CD14-positive monocyte (primary cell): Measurements from ENCODE around the gene SSNA1. TPM values are rescaled to one million over a fixed set of nuclear protein-coding genes. Genes with fewer than 3 reads are reported as not detected.

Experiments
- DNase-seq, 3 donors: peaks; one replicate each; pipeline ENCODE4 v3.0.0-alpha.2; 2011 to 2022
- H2AFZ ChIP-seq: 2 replicates; pipeline ENCODE4 v1.6.0; 2012; ENCODE audit warnings: mild to moderate bottlenecking, low read depth, low read length, inconsistent platforms; ENCODE audit not compliant: insufficient read depth, poor library complexity, severe bottlenecking
- H3K27ac ChIP-seq, 2 donors: 1 replicate in 1 of 2; 2 replicates in 1 of 2; pipeline ENCODE4 v1.5.1; 2012 to 2013; ENCODE audit warnings: low read length in 2 of 2, control low read depth in 1 of 2, inconsistent platforms in 1 of 2, low read depth in 1 of 2, mild to moderate bottlenecking in 1 of 2
- H3K27me3 ChIP-seq, 2 donors: one replicate each; pipeline versions ENCODE4 v1.6.0 to v1.6.1; 2011 to 2013; ENCODE audit warnings: low read length in 2 of 2; ENCODE audit not compliant: control insufficient read depth in 2 of 2, insufficient read depth in 2 of 2
- H3K36me3 ChIP-seq, 2 donors: replicated peaks in 1 of 2; 1 replicate in 1 of 2; 2 replicates in 1 of 2; pipeline versions ENCODE4 v1.5.1 to v1.6.1; 2012 to 2013; ENCODE audit warnings: low read length in 2 of 2, control low read depth in 1 of 2, inconsistent platforms in 1 of 2, mild to moderate bottlenecking in 1 of 2; ENCODE audit not compliant: insufficient read depth in 2 of 2, control insufficient read depth in 1 of 2
- H3K4me1 ChIP-seq, 2 donors: 1 replicate in 1 of 2; 2 replicates in 1 of 2; pipeline versions ENCODE4 v1.5.1 to v1.6.1; 2012 to 2013; ENCODE audit warnings: low read length in 2 of 2, control low read depth in 1 of 2, inconsistent platforms in 1 of 2, mild to moderate bottlenecking in 1 of 2, moderate library complexity in 1 of 2; ENCODE audit not compliant: insufficient read depth in 2 of 2, control insufficient read depth in 1 of 2
- H3K4me2 ChIP-seq: replicated peaks from 2 replicates; pipeline ENCODE3; 2012; ENCODE audit warnings: low read length, moderate library complexity, mild to moderate bottlenecking; ENCODE audit not compliant: poor library complexity, severe bottlenecking; ENCODE audit errors: extremely low read depth
- H3K4me3 ChIP-seq, 3 experiments: fragments of 200-600 bp in 1 of 3; sonication (generic) in 1 of 3; replicated peaks in 1 of 3; 1 replicate in 2 of 3; 2 replicates in 1 of 3; pipeline ENCODE4 v1.5.1; 2011 to 2013; ENCODE audit warnings: low read length in 3 of 3, mild to moderate bottlenecking in 3 of 3, control low read depth in 2 of 3, low read depth in 2 of 3, inconsistent platforms in 1 of 3, moderate library complexity in 1 of 3
- H3K79me2 ChIP-seq: 2 replicates; pipeline ENCODE4 v1.6.0; 2012; ENCODE audit warnings: mild to moderate bottlenecking, control low read depth, inconsistent platforms, low read length, moderate library complexity; ENCODE audit not compliant: insufficient read depth
- H3K9ac ChIP-seq: 2 replicates; pipeline ENCODE4 v1.6.0; 2017; ENCODE audit warnings: low read length, mild to moderate bottlenecking; ENCODE audit not compliant: insufficient read depth, poor library complexity, severe bottlenecking
- H3K9me3 ChIP-seq, 2 donors: replicated peaks in 1 of 2; 1 replicate in 1 of 2; 2 replicates in 1 of 2; pipeline versions ENCODE4 v1.5.1 to v1.6.1; 2012 to 2013; ENCODE audit warnings: low read length in 2 of 2, control low read depth in 1 of 2; ENCODE audit not compliant: control insufficient read depth in 1 of 2, insufficient read depth in 1 of 2
- H4K20me1 ChIP-seq: 2 replicates; pipeline ENCODE4 v1.6.0; 2012; ENCODE audit warnings: mild to moderate bottlenecking, low read length, control low read depth, moderate library complexity; ENCODE audit not compliant: insufficient read depth
- H3K27ac Mint-ChIP-seq, 7 donors: one replicate each; pipeline ENCODE4 v1.8.0; 2020; ENCODE audit warnings: mild to moderate bottlenecking in 7 of 7, mixed read lengths in 7 of 7, moderate library complexity in 6 of 7, inconsistent platforms in 2 of 7
- H3K27me3 Mint-ChIP-seq, 3 donors: one replicate each; pipeline ENCODE4 v1.8.0; 2021 to 2022; ENCODE audit warnings: low read depth in 3 of 3, mild to moderate bottlenecking in 3 of 3, mixed read lengths in 3 of 3, moderate library complexity in 3 of 3, inconsistent platforms in 1 of 3
- H3K36me3 Mint-ChIP-seq, 2 donors: one replicate each; pipeline ENCODE4 v1.8.0; 2020; ENCODE audit warnings: mixed read lengths in 2 of 2, inconsistent platforms in 1 of 2, mild to moderate bottlenecking in 1 of 2
- H3K4me1 Mint-ChIP-seq: one replicate; pipeline ENCODE4 v1.8.0; 2020; ENCODE audit warnings: mild to moderate bottlenecking, mixed read lengths
- H3K4me3 Mint-ChIP-seq, 2 donors: one replicate each; pipeline ENCODE4 v1.8.0; 2020; ENCODE audit warnings: mild to moderate bottlenecking in 2 of 2, mixed read lengths in 2 of 2, moderate library complexity in 1 of 2
- H3K9me3 Mint-ChIP-seq, 7 donors: one replicate each; pipeline ENCODE4 v1.8.0; 2020 to 2022; ENCODE audit warnings: mixed read lengths in 7 of 7, mild to moderate bottlenecking in 6 of 7, moderate library complexity in 6 of 7, inconsistent platforms in 2 of 7
- WGBS: methylation state at CpG from one replicate; pipeline ENCODE4 v1.1.5; 2013; ENCODE audit warnings: missing lambda C conversion rate; ENCODE audit not compliant: insufficient coverage; 5-methylcytosine and 5-hydroxymethylcytosine counted together
- intact Hi-C, 2 donors: fragments of 100-400 bp; cut with micrococcal nuclease; formaldehyde crosslinking; loops; one replicate each; pipeline versions ENCODE4 v1.15.0 to v1.15.1; 2023
- polyA plus RNA-seq, 3 donors: library from polyadenylated mRNA; depleted of rRNA in 1 of 3; unstranded in 2 of 3; stranded (reverse) in 1 of 3; fragments of 300-500 nt in 2 of 3; fragments of >200 nt in 1 of 3; fragmentation: Illumina TruSeq in 2 of 3; gene quantifications; 1 replicate in 2 of 3; 2 replicates in 1 of 3; pipeline ENCODE4 v1.2.3, GENCODE V29; 2012 to 2021
- TF ChIP-seq, protein P1 (sequence below): fragments of 200-600 bp; IDR thresholded peaks from one replicate; pipeline ENCODE4 v1.8.0; 2022; ENCODE audit warnings: antibody characterized with exemption, mild to moderate bottlenecking

The SSNA1 gene
- polyA plus RNA-seq, 3 donors, result 87.0 to 118 (median 98.3) TPM

DNA sequence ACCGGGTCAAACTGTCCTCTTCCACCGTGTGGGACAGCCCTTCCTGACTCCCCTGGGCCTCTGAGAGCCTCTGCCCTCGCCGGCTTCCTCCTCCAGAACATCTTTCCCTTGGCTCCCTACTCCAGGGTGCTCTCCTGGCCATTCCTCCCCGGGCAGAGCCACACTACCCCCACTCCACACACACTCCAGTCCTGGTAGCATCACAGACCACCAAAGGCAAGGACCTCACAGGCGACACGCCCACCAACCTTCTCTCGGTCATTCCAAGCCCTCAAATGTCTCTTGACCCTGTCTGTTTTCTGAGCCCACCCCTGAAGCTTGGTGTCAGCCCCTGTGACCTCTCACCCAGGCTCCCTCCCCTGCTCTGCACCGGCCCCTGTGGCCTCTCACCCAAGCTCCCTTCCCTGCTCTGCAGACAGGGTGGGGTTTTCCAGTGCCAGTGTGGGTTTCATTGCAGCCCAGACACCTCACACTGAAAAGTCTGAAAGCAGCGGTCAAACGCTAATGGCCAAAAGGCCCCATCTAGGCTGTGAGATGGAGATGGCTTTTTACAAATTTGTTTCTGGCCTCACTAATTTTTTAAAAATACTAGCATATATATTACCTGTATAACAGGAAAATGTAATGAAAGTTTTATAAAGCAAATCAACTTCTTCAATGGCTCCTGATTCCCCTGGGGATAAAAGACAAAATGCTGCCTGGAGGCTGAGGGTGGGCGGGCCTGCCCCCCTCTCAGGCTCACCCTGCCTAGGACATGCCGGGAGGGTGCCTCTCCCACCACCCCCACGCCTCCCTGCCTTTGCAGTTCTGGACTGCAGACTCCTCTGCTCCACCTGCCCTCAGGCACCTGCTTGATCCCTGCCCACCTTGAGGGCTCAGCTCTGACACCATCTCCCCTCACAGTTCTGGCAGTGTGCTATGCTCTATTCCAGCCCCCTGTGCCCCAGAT, 29.1 kb upstream of the SSNA1 start:
- H3K36me3 ChIP-seq, result no peaks in the 10 kb centered on the region
- H3K9ac ChIP-seq, result no peak overlapping the region
- H3K4me3 ChIP-seq, result no peak overlapping the region
- no peaks in the 10 kb centered on the region for H3K79me2 ChIP-seq
- intact Hi-C loops, result no loop called here
- Mint-ChIP-seq H3K4me3 (peak overlapping the region in 1 of 2 donors; percentile 75), H3K27me3 (peaks cover 76 to 99% (median 93%) of the 10 kb centered on the region in 3 donors), H3K27ac (no peak overlapping the region), H3K36me3 (no peaks in the 10 kb centered on the region), H3K4me1 (peaks cover 9% of the 10 kb centered on the region), H3K9me3 (peaks cover 0 to 25% (median 8%) of the 10 kb centered on the region in 7 donors)
- H3K27ac ChIP-seq, result no peak overlapping the region
- no peak overlapping the region for H2AFZ ChIP-seq
- H3K4me1 ChIP-seq, result peaks cover 7 to 19% of the 10 kb centered on the region in 2 donors
- 54% methylated on average over 11 of the region's 14 CpGs for WGBS
- H3K9me3 ChIP-seq, result peaks cover 6 to 17% of the 10 kb centered on the region in 2 donors
- H3K27me3 ChIP-seq, result peaks cover 14 to 89% of the 10 kb centered on the region in 2 donors
- TF ChIP-seq, protein P1, sequence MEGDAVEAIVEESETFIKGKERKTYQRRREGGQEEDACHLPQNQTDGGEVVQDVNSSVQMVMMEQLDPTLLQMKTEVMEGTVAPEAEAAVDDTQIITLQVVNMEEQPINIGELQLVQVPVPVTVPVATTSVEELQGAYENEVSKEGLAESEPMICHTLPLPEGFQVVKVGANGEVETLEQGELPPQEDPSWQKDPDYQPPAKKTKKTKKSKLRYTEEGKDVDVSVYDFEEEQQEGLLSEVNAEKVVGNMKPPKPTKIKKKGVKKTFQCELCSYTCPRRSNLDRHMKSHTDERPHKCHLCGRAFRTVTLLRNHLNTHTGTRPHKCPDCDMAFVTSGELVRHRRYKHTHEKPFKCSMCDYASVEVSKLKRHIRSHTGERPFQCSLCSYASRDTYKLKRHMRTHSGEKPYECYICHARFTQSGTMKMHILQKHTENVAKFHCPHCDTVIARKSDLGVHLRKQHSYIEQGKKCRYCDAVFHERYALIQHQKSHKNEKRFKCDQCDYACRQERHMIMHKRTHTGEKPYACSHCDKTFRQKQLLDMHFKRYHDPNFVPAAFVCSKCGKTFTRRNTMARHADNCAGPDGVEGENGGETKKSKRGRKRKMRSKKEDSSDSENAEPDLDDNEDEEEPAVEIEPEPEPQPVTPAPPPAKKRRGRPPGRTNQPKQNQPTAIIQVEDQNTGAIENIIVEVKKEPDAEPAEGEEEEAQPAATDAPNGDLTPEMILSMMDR, result no peak
- no peak for DNase-seq
- no peak overlapping the region for H3K4me2 ChIP-seq
- H4K20me1 ChIP-seq, result no peaks in the 10 kb centered on the region

DNA sequence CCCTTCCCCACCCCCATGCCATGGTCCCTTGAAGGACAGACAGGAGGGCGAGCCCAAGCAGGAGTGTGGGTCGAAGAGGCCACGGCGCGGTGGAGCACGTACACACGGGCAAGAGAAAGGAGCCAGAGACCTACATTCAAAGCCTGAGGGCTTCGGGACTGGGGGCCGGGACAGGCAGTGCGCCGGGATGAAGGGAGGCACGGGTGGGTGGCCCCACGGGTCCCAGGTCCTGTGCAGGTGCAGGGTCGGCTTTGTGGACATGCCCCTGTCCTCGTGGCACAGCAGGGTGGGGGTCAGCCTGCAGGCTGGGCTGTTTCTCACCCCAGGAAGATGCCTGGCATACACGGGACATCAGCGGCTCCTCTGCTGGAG, 28.4 kb upstream of the SSNA1 start:
- Histone ChIP-seq H3K9me3 (peaks cover 6 to 17% of the 10 kb centered on the region in 2 donors), H3K4me2 (no peak overlapping the region), H3K9ac (no peak overlapping the region), H3K27ac (no peak overlapping the region), H3K79me2 (no peaks in the 10 kb centered on the region), H3K36me3 (no peaks in the 10 kb centered on the region), H4K20me1 (no peaks in the 10 kb centered on the region), H2AFZ (no peak overlapping the region), H3K27me3 (peaks cover 14 to 96% of the 10 kb centered on the region in 2 donors), H3K4me1 (peaks cover 7 to 19% of the 10 kb centered on the region in 2 donors), H3K4me3 (no peak overlapping the region)
- H3K27me3 Mint-ChIP-seq, result peaks cover 73 to 98% (median 89%) of the 10 kb centered on the region in 3 donors
- no peaks in the 10 kb centered on the region for H3K36me3 Mint-ChIP-seq
- H3K9me3 Mint-ChIP-seq, result peaks cover 0 to 25% (median 8%) of the 10 kb centered on the region in 7 donors
- H3K27ac Mint-ChIP-seq, result no peak overlapping the region
- 79% methylated on average over 14 of the region's 17 CpGs for WGBS
- H3K4me1 Mint-ChIP-seq, result peaks cover 9% of the 10 kb centered on the region
- DNase-seq, result no peak
- TF ChIP-seq, protein P1, result no peak
- H3K4me3 Mint-ChIP-seq, result peak overlapping the region in 1 of 2 donors; percentile 69
- intact Hi-C loops, result no loop called here
